Endothelial cell of umbilical vein (primary cell): ENCODE results near the gene GSC2. TPM values are rescaled to one million over a fixed set of nuclear protein-coding genes. Genes with fewer than 3 reads are reported as not detected.

Experiments used
- BruUV-seq: library from RNA; stranded (reverse); fragments of 400-500 nt; replicated peaks from 2 replicates; lab custom pipeline; 2021; lab: Mats Ljungman, UMichigan
- CTCF ChIA-PET: fragments of 300-600, 350-600 bp; sonication (Branson Sonifier 250); formaldehyde crosslinking; loops from one replicate; lab custom pipeline; 2021; ENCODE audit warnings: antibody characterized with exemption, inconsistent platforms; lab: Charles Lee
- POLR2A ChIA-PET: fragments of 300-600, 350-600 bp; sonication (Branson Sonifier 250); formaldehyde crosslinking; loops from one replicate; lab custom pipeline; 2021; ENCODE audit warnings: antibody characterized with exemption, inconsistent platforms; lab: Charles Lee
- DNase-seq: peaks from one replicate; pipeline ENCODE4 v3.0.0-alpha.2; 2011; ENCODE audit warnings: low read depth, low spot score
- FAIRE-seq: peaks from 2 replicates; lab custom pipeline; 2011; peaks lifted over from hg19 to GRCh38; lab: Jason Lieb, UNC
- H2AFZ ChIP-seq: 2 replicates; pipeline ENCODE4 v1.6.0; 2012; ENCODE audit warnings: low read depth, low read length, control low read depth, inconsistent platforms
- H3K27ac ChIP-seq: 2 replicates; pipeline ENCODE4 v1.5.1; 2011; ENCODE audit warnings: low read depth, mild to moderate bottlenecking, control low read depth, low read length, moderate library complexity; ENCODE audit not compliant: insufficient read depth
- H3K27me3 ChIP-seq, 2 experiments: 2 replicates each; pipeline versions ENCODE4 v1.6.0 to v1.6.1; 2011; ENCODE audit warnings: low read length in 2 of 2, mixed read lengths in 1 of 2; ENCODE audit not compliant: control insufficient read depth in 2 of 2, insufficient read depth in 2 of 2
- H3K36me3 ChIP-seq, 2 experiments: 2 replicates in 1 of 2; 3 replicates in 1 of 2; pipeline ENCODE4 v1.5.1; 2011; ENCODE audit warnings: low read length in 2 of 2, mild to moderate bottlenecking in 1 of 2, moderate library complexity in 1 of 2; ENCODE audit not compliant: control insufficient read depth in 2 of 2, insufficient read depth in 2 of 2; ENCODE audit errors: extremely low read depth in 1 of 2
- H3K4me1 ChIP-seq: 3 replicates; pipeline ENCODE4 v1.5.1; 2011; ENCODE audit warnings: mild to moderate bottlenecking, low read length; ENCODE audit not compliant: control insufficient read depth, insufficient read depth; ENCODE audit errors: extremely low read depth
- H3K4me2 ChIP-seq: 2 replicates; pipeline ENCODE4 v1.6.1; 2011; ENCODE audit warnings: low read length, control low read depth, mixed read lengths; ENCODE audit not compliant: insufficient read depth
- H3K4me3 ChIP-seq, 3 experiments: fragments of 200-600 bp in 1 of 3; sonication (generic), shearing (Covaris generic) in 1 of 3; replicated peaks in 1 of 3; 2 replicates each; pipeline ENCODE4 v1.5.1; 2011 to 2016; ENCODE audit warnings: control low read depth in 3 of 3, low read length in 3 of 3, mild to moderate bottlenecking in 2 of 3, inconsistent platforms in 1 of 3, low read depth in 1 of 3, moderate library complexity in 1 of 3; ENCODE audit not compliant: insufficient read depth in 1 of 3
- H3K79me2 ChIP-seq: 2 replicates; pipeline ENCODE4 v1.6.0; 2012; ENCODE audit warnings: low read length, inconsistent platforms; ENCODE audit not compliant: control insufficient read depth, insufficient read depth
- H3K9ac ChIP-seq: replicated peaks from 2 replicates; pipeline ENCODE3; 2011; ENCODE audit warnings: low read length, control low read depth; ENCODE audit not compliant: insufficient read depth; ENCODE audit errors: extremely low read depth
- H3K9me1 ChIP-seq: replicated peaks from 3 replicates; pipeline ENCODE4 v1.6.0; 2011; ENCODE audit warnings: mild to moderate bottlenecking, low read length; ENCODE audit not compliant: control insufficient read depth, insufficient read depth; ENCODE audit errors: extremely low read depth
- H3K9me3 ChIP-seq: replicated peaks from 2 replicates; pipeline ENCODE4 v1.5.1; 2012; ENCODE audit warnings: low read length, inconsistent platforms; ENCODE audit not compliant: control insufficient read depth, insufficient read depth
- H4K20me1 ChIP-seq: replicated peaks from 2 replicates; pipeline ENCODE3; 2011; ENCODE audit warnings: mild to moderate bottlenecking, low read length; ENCODE audit not compliant: control insufficient read depth, insufficient read depth; ENCODE audit errors: extremely low read depth
- EZH2 ChIP-seq: IDR thresholded peaks from 2 replicates; pipeline ENCODE4 v1.6.1; 2012; ENCODE audit warnings: borderline replicate concordance, low read depth, mild to moderate bottlenecking, moderate library complexity, low read length, inconsistent platforms; ENCODE audit not compliant: severe bottlenecking
- FOS ChIP-seq: IDR thresholded peaks from 2 replicates; pipeline ENCODE4 v1.6.1; 2011; ENCODE audit warnings: mild to moderate bottlenecking, low read length, moderate library complexity, borderline replicate concordance; ENCODE audit not compliant: insufficient read depth
- GATA2 ChIP-seq: IDR thresholded peaks from 2 replicates; pipeline ENCODE4 v1.7.0; 2011; ENCODE audit warnings: low read depth, mild to moderate bottlenecking, moderate library complexity, mixed read lengths, low read length; ENCODE audit not compliant: insufficient read length, insufficient read depth
- JUN ChIP-seq: IDR thresholded peaks from 2 replicates; pipeline ENCODE4 v1.6.1; 2011; ENCODE audit warnings: borderline replicate concordance, low read depth; ENCODE audit not compliant: insufficient read length, insufficient read depth
- MYC ChIP-seq: IDR thresholded peaks from one replicate; pipeline ENCODE4 v1.6.1; 2011; ENCODE audit warnings: mild to moderate bottlenecking, low read depth, low read length
- POLR2A ChIP-seq: IDR thresholded peaks from 2 replicates; pipeline ENCODE4 v1.6.1; 2012; ENCODE audit warnings: low read depth, mild to moderate bottlenecking, control low read depth, low read length
- POLR2AphosphoS5 ChIP-seq: IDR thresholded peaks from 2 replicates; pipeline ENCODE4 v1.6.1; 2012; ENCODE audit warnings: low read depth, mild to moderate bottlenecking, control low read depth, low read length, moderate library complexity; ENCODE audit not compliant: insufficient read depth
- dilution Hi-C: fragments of 300-500 bp; cut with MboI; formaldehyde crosslinking; loops from one replicate; pipeline ENCODE4 v1.15.0; 2019; ENCODE audit warnings: low sequenced_read_pairs; ENCODE audit not compliant: extremely low pct_ligation_motif_present
- intact Hi-C: fragments of 100-400 bp; cut with micrococcal nuclease; formaldehyde crosslinking; loops from one replicate; pipeline ENCODE4 v1.10.0; 2022
- polyA plus RNA-seq, 4 experiments: library from polyadenylated mRNA; depleted of rRNA in 3 of 4; stranded (reverse) in 3 of 4; unstranded in 1 of 4; fragments of >200 nt; gene quantifications; 2 replicates each; pipeline versions ENCODE4 v1.2.1 to v1.2.3, GENCODE V29; 2011 to 2012; ENCODE audit warnings: missing spikeins in 1 of 4
- total RNA-seq: library from RNA; stranded (reverse); gene quantifications from 2 replicates; pipeline ENCODE4 v1.2.3, GENCODE V29; 2021
- TF ChIP-seq, protein P1 (sequence below), 2 donors: IDR thresholded peaks; 1 replicate in 1 of 2; 2 replicates in 1 of 2; pipeline ENCODE4 v1.5.1; 2011; ENCODE audit warnings: low read length in 2 of 2, mild to moderate bottlenecking in 2 of 2, moderate library complexity in 2 of 2, control low read depth in 1 of 2, inconsistent platforms in 1 of 2, low read depth in 1 of 2; ENCODE audit not compliant: insufficient read depth in 1 of 2; ENCODE audit errors: extremely low read depth in 1 of 2
- TF ChIP-seq, protein P2 (sequence below): IDR thresholded peaks from 2 replicates; pipeline ENCODE4 v1.6.1; 2011; ENCODE audit not compliant: insufficient read depth, insufficient read length

The GSC2 gene
- total and polyA plus RNA-seq, 2 donors (not counting 3 experiments of a cell fraction or from before 2014, with no cell fraction given): not detected

DNA sequence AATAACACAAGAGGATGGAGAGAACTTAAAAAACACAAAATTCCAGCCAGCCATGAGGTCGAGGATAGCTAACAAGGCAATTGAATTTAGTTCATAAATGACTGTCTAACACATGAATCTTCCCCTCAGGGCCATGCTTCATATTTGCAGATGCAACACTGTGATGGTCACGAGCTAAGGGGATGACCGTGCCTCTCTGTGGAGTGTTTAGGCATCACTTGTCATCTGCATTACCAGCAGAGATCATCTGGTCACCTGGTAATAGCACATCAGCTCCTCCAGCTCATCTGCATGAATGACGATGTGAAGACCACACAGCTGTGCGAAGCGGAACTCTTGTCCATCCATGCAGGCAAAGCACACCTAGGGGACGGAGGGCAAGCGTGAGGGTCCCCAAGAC is 49.4 kb upstream of the GSC2 start:
- dilution Hi-C loops (no loop called here), intact Hi-C loops (no loop called here)
- Histone ChIP-seq H3K4me1 (no peaks in the 10 kb centered on the region), H3K9me1 (no peaks in the 10 kb centered on the region), H3K4me2 (no peak overlapping the region), H3K9me3 (no peaks in the 10 kb centered on the region), H4K20me1 (no peaks in the 10 kb centered on the region), H3K79me2 (no peaks in the 10 kb centered on the region), H3K4me3 (no peak overlapping the region), H2AFZ (no peak overlapping the region), H3K27me3 (no peaks in the 10 kb centered on the region), H3K9ac (no peak overlapping the region), H3K27ac (no peak overlapping the region), H3K36me3 (no peaks in the 10 kb centered on the region)
- TF ChIP-seq GATA2: no peak
- TF ChIP-seq, protein P1, sequence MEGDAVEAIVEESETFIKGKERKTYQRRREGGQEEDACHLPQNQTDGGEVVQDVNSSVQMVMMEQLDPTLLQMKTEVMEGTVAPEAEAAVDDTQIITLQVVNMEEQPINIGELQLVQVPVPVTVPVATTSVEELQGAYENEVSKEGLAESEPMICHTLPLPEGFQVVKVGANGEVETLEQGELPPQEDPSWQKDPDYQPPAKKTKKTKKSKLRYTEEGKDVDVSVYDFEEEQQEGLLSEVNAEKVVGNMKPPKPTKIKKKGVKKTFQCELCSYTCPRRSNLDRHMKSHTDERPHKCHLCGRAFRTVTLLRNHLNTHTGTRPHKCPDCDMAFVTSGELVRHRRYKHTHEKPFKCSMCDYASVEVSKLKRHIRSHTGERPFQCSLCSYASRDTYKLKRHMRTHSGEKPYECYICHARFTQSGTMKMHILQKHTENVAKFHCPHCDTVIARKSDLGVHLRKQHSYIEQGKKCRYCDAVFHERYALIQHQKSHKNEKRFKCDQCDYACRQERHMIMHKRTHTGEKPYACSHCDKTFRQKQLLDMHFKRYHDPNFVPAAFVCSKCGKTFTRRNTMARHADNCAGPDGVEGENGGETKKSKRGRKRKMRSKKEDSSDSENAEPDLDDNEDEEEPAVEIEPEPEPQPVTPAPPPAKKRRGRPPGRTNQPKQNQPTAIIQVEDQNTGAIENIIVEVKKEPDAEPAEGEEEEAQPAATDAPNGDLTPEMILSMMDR (IDR thresholded peaks at IDR 0.05; ENCODE audit: extremely low read depth in 1 of 2, insufficient read depth in 1 of 2, low read depth in 1 of 2, low read length in 2 of 2): no peak
- no peak for TF ChIP-seq JUN
- no peak for TF ChIP-seq POLR2AphosphoS5
- no peak for TF ChIP-seq POLR2A
- TF ChIP-seq FOS: no peak
- TF ChIP-seq EZH2: no peak
- TF ChIP-seq MYC: no peak
- TF ChIP-seq, protein P2, sequence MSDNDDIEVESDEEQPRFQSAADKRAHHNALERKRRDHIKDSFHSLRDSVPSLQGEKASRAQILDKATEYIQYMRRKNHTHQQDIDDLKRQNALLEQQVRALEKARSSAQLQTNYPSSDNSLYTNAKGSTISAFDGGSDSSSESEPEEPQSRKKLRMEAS: no peak
- ChIA-PET POLR2A (no interaction called here), CTCF (no interaction called here)
- FAIRE-seq (no peak), DNase-seq (no peak)
- no TSS peak for BruUV-seq
